GM19468 (cell line): ENCODE results near the gene SKA1.
"Not testable (repeated sequence)": the region's sequence is repeated elsewhere in the genome, so short reads cannot be mapped to it uniquely, and the experiment has no call there.

ENCODE experiments used
- ATAC-seq: cut with Tn5 transposase; IDR thresholded peaks from one replicate; pipeline ENCODE4 v1.9.1; 2021; ENCODE audit warnings: mild to moderate bottlenecking, moderate library complexity, moderate number of reproducible peaks; ENCODE audit not compliant: unreplicated experiment; ENCODE audit errors: extremely low read depth

SKA1 gene

DNA sequence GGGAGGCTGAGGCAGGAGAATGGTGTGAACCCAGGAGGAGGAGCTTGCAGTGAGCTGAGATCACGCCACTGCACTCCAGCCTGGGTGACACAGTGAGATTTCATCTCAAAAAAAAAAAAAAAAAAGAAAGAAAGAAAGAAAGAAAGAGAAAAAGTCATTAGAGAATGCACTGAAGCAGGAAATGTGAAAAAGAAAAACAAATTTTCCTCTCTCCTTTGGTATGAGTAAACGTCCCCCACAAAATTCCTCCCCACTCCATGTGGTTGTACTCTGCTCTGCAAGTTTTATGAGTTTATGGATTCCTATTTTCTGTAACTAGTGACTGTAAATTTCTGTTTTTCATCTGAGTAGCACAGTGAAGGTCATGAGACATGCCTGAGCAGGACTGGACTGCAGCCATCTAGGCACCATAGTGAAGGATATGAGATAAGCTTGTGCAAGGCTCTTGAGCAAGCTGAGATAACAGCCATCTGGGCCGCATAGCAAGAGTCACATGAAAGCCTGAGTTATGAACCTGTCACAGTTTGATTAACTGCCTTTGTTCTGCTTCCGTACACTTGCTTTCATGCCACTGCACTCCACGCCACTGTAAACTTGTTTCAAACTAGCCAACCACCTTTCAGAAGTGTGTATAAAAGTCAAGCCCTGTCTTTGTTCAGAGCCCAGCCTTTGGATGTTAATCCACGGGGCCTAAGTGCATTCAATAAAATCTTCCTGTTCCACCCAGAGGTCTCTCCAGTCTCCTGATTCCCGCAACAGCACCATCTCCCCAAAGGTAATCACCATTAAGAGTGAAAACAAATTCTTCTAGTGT is 50.2 kb downstream of the SKA1 start:
- ATAC-seq, result no peak

DNA sequence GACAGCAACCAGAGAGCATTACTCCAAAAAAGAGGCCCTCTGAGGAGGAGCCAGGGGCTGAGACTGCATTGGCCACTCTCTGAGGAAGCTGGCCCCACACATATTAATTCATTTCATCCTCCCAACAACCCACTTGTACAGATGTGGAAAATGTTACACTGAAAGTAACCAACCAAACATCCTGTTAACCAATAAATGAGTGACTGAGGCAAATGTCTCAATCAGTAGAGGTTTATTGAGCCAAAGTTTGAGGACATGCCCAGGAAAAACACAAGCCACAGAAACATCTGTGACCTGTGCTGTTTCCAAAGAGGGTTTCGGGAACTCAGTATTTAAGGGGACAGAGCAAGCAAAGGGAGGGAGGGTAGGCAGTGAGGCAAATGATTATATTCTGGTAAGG is 53.0 kb downstream of the SKA1 start:
- ATAC-seq, result no peak

DNA sequence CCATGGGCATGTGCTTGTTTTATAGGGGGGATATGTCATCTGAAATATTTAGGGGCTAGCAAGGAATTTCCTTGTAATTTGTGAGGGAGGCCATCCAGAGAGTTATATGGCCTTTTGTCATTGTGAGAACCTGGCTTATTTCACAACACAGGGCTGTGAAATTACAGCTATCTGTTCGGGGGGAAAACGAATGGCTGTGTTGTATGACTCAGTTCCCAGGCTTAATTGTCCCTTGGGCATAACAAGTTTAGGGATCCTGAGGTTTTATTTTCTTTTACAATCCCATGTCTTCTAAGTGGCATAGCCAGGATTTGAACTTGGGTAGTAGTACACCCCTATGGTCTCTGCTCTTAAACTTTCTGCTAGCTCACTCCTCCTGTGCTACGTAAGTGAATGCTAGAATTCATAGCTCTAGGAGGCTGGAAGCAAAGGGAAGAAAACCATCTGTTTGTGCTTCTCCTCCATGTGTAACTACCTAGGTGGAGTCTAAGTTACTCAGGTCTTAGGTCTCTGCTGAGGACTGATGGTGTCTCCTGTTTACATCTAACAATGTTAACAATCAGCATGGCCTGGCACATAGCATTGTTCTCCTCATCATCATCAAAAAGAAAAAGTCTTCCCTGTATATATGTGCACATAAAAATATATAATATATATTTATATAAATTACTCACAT is 53.8 kb downstream of the SKA1 start:
- ATAC-seq, result no peak

DNA sequence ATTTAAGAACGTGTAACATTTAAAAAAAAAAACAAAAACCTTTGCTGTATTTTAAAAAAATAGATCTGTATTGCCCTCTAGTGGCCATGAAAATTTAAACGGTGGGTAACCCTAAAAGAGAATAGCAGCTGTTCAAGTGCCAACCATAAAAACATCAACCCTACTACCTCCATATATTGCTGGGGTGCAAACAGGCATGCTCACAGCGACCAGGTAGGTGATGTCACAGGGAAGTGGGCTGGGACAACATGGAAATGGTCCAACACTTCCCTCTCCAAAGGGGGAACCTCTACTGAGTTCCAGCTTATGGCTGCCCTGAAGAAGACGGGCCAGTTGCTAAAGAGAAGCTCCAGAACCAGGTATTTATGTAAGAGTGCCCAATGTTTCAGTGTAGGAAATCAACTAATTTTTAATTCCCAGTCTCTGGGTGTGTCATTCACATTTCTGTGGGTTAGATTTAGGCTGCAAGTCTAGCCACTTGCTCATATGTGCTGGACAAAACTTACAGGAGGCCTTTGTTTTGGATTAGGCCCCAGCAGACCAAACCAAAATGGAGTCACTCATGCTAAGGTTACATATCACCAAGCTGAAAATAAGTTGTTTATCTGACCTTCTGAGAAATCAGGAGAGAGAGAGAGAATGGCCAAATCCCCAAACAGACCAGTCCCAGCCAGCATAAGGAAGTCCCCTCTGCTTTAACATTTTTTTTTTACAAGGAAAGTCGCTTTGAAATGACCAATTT is 54.5 kb downstream of the SKA1 start:
- no peak for ATAC-seq

DNA sequence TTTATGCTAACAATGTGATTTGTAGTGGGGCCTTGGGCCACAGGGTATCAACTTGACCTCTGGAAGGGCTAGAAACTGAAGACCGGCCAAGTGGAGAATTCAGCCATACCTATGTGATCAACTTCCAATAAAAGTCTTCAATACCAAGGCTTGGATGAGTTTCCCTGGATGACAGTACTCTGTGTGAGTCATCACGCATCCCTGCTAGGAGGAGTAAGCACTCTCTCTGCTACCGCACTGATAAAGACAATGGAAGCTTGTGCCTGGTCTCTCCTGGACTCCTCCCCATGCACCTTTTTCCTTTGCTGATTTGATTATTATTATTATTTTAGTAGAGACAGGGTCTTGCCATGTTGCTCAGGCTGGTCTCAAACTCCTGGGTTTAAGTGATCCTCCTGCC is 58.1 kb downstream of the SKA1 start:
- no peak for ATAC-seq

DNA sequence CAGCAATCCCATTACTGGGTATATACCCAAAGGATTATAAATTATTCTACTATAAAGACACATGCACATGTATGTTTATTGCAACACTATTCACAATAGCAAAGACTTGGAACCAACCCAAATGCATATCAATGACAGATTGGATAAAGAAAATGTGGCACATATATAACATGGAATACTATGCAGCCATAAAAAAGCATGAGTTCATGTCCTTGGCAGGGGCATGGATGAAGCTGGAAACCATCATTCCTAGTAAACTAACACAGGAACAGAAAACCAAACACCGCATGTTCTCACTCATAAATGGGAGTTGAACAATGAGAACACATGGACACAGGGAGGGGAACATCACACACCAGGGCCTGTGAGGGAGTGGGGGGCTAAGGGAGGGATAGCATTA is 61.9 kb downstream of the SKA1 start:
- ATAC-seq, result not testable (repeated sequence)

DNA sequence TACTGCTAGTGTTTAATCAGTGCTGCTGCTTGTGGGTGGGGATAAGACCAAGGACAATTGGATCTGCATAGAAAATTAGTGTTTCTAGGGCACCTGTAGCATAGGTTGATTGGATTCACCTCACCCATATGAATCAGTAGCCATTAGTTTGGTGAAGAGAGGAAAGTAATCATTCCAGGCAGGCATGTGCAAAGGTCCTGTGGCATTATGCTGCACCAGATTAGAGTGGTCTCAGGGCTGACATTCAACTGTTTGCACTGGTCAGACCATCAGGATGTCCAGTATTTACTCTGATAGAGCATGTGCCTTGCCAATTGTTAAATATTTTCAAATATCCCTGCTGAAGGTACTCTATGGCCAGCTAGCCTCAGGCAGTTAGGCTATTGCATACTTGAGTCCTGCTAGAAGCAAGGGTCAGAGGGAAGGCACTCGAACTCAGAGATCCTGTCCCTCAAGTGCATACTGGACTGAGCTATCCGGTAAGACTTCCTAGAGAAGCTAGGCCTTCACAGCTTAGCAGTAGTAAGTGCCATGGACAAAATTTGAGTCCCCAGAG is 64.7 kb downstream of the SKA1 start:
- ATAC-seq, result no peak

DNA sequence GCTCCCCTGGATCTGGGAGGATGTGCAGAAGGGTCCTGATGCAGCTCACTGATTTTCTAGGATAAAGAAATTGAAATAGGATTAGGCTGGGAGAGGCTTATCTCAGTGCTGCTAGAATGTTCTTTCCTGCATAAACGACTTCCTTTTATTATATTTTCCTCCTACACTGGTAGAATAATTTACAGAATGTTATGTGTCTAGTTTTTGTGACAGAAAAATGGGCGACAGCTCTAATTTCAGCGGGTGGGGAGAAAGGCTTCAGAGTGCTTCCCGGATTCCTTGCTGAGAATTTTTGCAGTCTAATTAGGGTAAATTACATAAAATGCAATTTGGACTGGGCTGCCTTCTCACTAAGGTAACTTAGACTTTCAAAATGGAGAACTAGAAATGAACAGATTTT is 66.2 kb downstream of the SKA1 start:
- no peak for ATAC-seq

DNA sequence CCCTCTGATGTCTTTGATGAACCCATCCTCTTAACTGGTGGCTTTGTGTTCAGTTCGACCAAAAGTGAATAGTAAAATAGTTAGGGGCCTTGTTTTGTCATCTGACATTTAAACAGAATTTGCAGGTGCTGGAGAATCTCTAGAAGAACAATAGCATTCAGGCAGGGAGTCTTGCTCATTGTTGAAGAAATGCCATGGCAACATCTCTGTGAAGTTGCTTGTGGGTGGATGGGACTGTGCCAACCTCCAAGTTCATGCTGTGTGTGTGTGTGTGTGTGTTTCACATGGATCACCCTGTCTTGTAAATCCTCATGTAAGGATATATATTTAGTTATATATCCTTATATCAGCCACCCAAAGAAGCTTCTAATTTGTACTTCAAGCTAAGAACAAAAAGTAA is 66.7 kb downstream of the SKA1 start:
- ATAC-seq, result no peak
